Neural cell (in vitro differentiated cells): ENCODE measurements around the gene AP2A2. TPM values are rescaled to one million over a fixed set of nuclear protein-coding genes. Genes with fewer than 3 reads are reported as not detected.

ENCODE experiments used
- H2AFZ ChIP-seq: fragments of 200-600, 300-800 bp; sonication (generic), shearing (Covaris generic); 2 replicates; pipeline ENCODE4 v1.6.0; 2014; ENCODE audit warnings: low read depth, mild to moderate bottlenecking, antibody characterized with exemption, low read length, moderate library complexity
- H3F3A ChIP-seq: fragments of 200-600 bp; shearing (Covaris generic); 2 replicates; pipeline ENCODE4 v1.6.1; 2016; ENCODE audit warnings: mild to moderate bottlenecking, moderate library complexity, mixed read lengths, antibody characterized with exemption, low read length; ENCODE audit not compliant: insufficient read depth, poor library complexity, severe bottlenecking
- H3K27ac ChIP-seq: fragments of 200-600, 300-800 bp; sonication (generic), shearing (Covaris generic); 2 replicates; pipeline ENCODE4 v1.5.1; 2014; ENCODE audit warnings: mild to moderate bottlenecking, low read length, moderate library complexity
- H3K27me3 ChIP-seq: fragments of 300-800, 200-600 bp; sonication (generic), shearing (Covaris generic); 2 replicates; pipeline ENCODE4 v1.6.0; 2014; ENCODE audit warnings: mild to moderate bottlenecking, low read depth, low read length, moderate library complexity; ENCODE audit not compliant: insufficient read depth
- H3K36me3 ChIP-seq: fragments of 300-800, 200-600 bp; sonication (generic), shearing (Covaris generic); 2 replicates; pipeline ENCODE4 v1.5.1; 2014; ENCODE audit warnings: mild to moderate bottlenecking, antibody characterized with exemption, low read length, moderate library complexity; ENCODE audit not compliant: insufficient read depth
- H3K4me2 ChIP-seq: fragments of 300-800, 200-600 bp; sonication (generic), shearing (Covaris generic); 2 replicates; pipeline ENCODE4 v1.6.0; 2014; ENCODE audit warnings: mild to moderate bottlenecking, low read length
- H3K4me3 ChIP-seq: fragments of 300-800, 200-600 bp; sonication (generic), shearing (Covaris generic); 2 replicates; pipeline ENCODE4 v1.5.1; 2014; ENCODE audit warnings: mild to moderate bottlenecking, low read length, moderate library complexity
- H3K79me2 ChIP-seq: fragments of 200-600 bp; shearing (Covaris generic); replicated peaks from 2 replicates; pipeline ENCODE4 v1.6.0; 2014; ENCODE audit warnings: mild to moderate bottlenecking, low read length, moderate library complexity; ENCODE audit not compliant: insufficient read depth
- H3K9ac ChIP-seq: fragments of 300-800, 200-600 bp; sonication (generic), shearing (Covaris generic); 2 replicates; pipeline ENCODE4 v1.6.1; 2016; ENCODE audit warnings: mild to moderate bottlenecking, low read length, mixed read lengths
- H3K9me2 ChIP-seq: fragments of 200-600 bp; shearing (Covaris generic); 2 replicates; pipeline ENCODE4 v1.6.1; 2016; ENCODE audit warnings: mild to moderate bottlenecking, low read length, mixed read lengths; ENCODE audit not compliant: insufficient read depth
- H3K9me3 ChIP-seq: fragments of 200-600, 300-800 bp; sonication (generic), shearing (Covaris generic); 2 replicates; pipeline ENCODE4 v1.6.1; 2016; ENCODE audit warnings: mild to moderate bottlenecking, mixed run types, low read length, moderate library complexity, mixed read lengths
- H4K20me1 ChIP-seq: fragments of 200-600 bp; shearing (Covaris generic); 2 replicates; pipeline ENCODE4 v1.6.1; 2016; ENCODE audit warnings: mild to moderate bottlenecking, mixed run types; ENCODE audit not compliant: insufficient read depth
- CTCF ChIP-seq: fragments of 450-650 bp; IDR thresholded peaks from 2 replicates; pipeline ENCODE4 v1.5.1; 2014; ENCODE audit warnings: antibody characterized with exemption, mild to moderate bottlenecking, moderate library complexity; ENCODE audit not compliant: poor library complexity, severe bottlenecking
- EP300 ChIP-seq: fragments of 450-650 bp; conservative IDR thresholded peaks from 2 replicates; pipeline ENCODE4 v1.6.1; 2014; ENCODE audit warnings: antibody characterized with exemption, mild to moderate bottlenecking, moderate library complexity; ENCODE audit not compliant: poor library complexity, severe bottlenecking
- EZH2 ChIP-seq: fragments of 200-600, 300-800 bp; shearing (Covaris generic), sonication (generic); IDR thresholded peaks from 2 replicates; pipeline ENCODE4 v1.6.1; 2014; ENCODE audit warnings: antibody characterized with exemption, low read length, borderline replicate concordance, mild to moderate bottlenecking; ENCODE audit not compliant: insufficient read depth, poor library complexity, severe bottlenecking
- MXI1 ChIP-seq: fragments of 450-650 bp; conservative IDR thresholded peaks from 2 replicates; pipeline ENCODE4 v1.6.1; 2014; ENCODE audit warnings: antibody characterized with exemption, mild to moderate bottlenecking; ENCODE audit not compliant: poor library complexity, severe bottlenecking
- RAD21 ChIP-seq: fragments of 450-650 bp; conservative IDR thresholded peaks from 2 replicates; pipeline ENCODE4 v1.6.1; 2014; ENCODE audit warnings: antibody characterized with exemption, mild to moderate bottlenecking, moderate library complexity
- REST ChIP-seq: IDR thresholded peaks from 2 replicates; pipeline ENCODE4 v1.6.1; 2012; ENCODE audit warnings: borderline replicate concordance
- SMC3 ChIP-seq: fragments of 450-650 bp; conservative IDR thresholded peaks from 2 replicates; pipeline ENCODE4 v1.6.1; 2014; ENCODE audit warnings: antibody characterized with exemption, mild to moderate bottlenecking, moderate library complexity; ENCODE audit not compliant: poor library complexity
- TAF1 ChIP-seq: IDR thresholded peaks from 2 replicates; pipeline ENCODE4 v1.6.1; 2012; ENCODE audit warnings: low read depth
- polyA plus RNA-seq: library from polyadenylated mRNA; depleted of rRNA; stranded (reverse); fragments of >200 nt; gene quantifications from 2 replicates; pipeline ENCODE4 v1.2.3, GENCODE V29; 2014

Gene AP2A2
- polyA plus RNA-seq, 1 donor from 2014 or later, result 46.5 TPM

DNA sequence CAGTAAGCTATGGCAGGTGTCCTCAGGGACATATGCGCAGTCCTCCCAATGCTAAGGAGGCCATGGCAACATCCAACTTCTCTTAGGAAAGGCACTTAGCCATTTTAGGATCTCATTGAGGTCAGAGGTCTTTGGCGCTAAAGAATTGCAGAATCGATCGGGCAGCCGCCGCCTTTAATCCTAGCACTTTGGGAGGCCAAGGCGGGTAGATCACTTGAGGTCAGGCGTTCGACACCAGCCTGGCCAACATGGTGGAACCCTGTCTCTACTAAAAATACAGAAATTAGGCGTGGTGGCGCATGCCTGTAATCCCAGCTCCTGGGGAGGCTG, 13.8 kb upstream of the AP2A2 start:
- no peak overlapping the region for H3K27ac ChIP-seq
- H3K9ac ChIP-seq, result peak overlapping the region; percentile 87
- peaks cover 11% of the 10 kb centered on the region for H3K79me2 ChIP-seq

GRCh38 chr11:912266-912665, 13.4 kb upstream of the AP2A2 start:
- H2AFZ ChIP-seq, result no peak overlapping the region
- H3K4me2 ChIP-seq, result no peak overlapping the region
- H3K9me3 ChIP-seq, result no peaks in the 10 kb centered on the region
- H3K9ac ChIP-seq, result no peak overlapping the region
- no peak overlapping the region for H3K27ac ChIP-seq
- no peaks in the 10 kb centered on the region for H3K27me3 ChIP-seq
- no peaks in the 10 kb centered on the region for H3K9me2 ChIP-seq
- H3K36me3 ChIP-seq, result no peaks in the 10 kb centered on the region
- H3K4me3 ChIP-seq, result no peak overlapping the region
- no peaks in the 10 kb centered on the region for H3F3A ChIP-seq
- peaks cover 11% of the 10 kb centered on the region for H3K79me2 ChIP-seq
- no peaks in the 10 kb centered on the region for H4K20me1 ChIP-seq
- no peak for TF ChIP-seq EP300
- no peak for TF ChIP-seq MXI1
- TF ChIP-seq REST, result no peak
- no peak for TF ChIP-seq RAD21
- no peak for TF ChIP-seq SMC3
- TF ChIP-seq TAF1, result no peak
- TF ChIP-seq CTCF, result no peak

More for the DNA sequence above, 13.8 kb upstream of the AP2A2 start:
- Histone ChIP-seq H2AFZ (no peak overlapping the region), H3K4me2 (peak overlapping the region; percentile 65), H4K20me1 (no peaks in the 10 kb centered on the region), H3K4me3 (peak overlapping the region; percentile 96), H3K9me3 (no peaks in the 10 kb centered on the region), H3K27me3 (no peaks in the 10 kb centered on the region), H3K9me2 (no peaks in the 10 kb centered on the region), H3K36me3 (no peaks in the 10 kb centered on the region), H3F3A (no peaks in the 10 kb centered on the region)
- TF ChIP-seq EZH2 (no peak), MXI1 (no peak), SMC3 (no peak), REST (no peak), CTCF (no peak), RAD21 (no peak), TAF1 (no peak)
